GM12878 (cell line): ENCODE data around the gene EFCAB7. TPM values are rescaled to one million over a fixed set of nuclear protein-coding genes. Genes with fewer than 3 reads are reported as not detected.
A peak's percentile ranks its signal among the peaks of the same experiment; 100 is the strongest.

Experiments
- ATAC-seq: fragments of 200-7000 bp; cut with Tn5 transposase; 3 replicates; pipeline ENCODE4 v1.9.1; 2020; ENCODE audit warnings: mild to moderate bottlenecking, moderate library complexity
- BruUV-seq: library from RNA; stranded (reverse); fragments of 400-500 nt; replicated peaks from 2 replicates; lab custom pipeline; 2021; lab: Mats Ljungman, UMichigan
- CTCF ChIA-PET: fragments of 300-600 bp; sonication (Branson Sonifier 250); formaldehyde crosslinking; extraction: SDS; loops from one replicate; lab custom pipeline; 2021; ENCODE audit warnings: inconsistent platforms; lab: Yijun Ruan, JAX
- POLR2A ChIA-PET: fragments of 350-600 bp; formaldehyde crosslinking; extraction: SDS; loops from one replicate; lab custom pipeline; 2021; ENCODE audit warnings: inconsistent platforms; lab: Charles Lee
- RAD21 ChIA-PET: fragments of 300-600 bp; sonication (Branson Sonifier 250); formaldehyde crosslinking; loops from one replicate; lab custom pipeline; 2023; ENCODE audit warnings: antibody characterized with exemption; ENCODE audit not compliant: unreplicated experiment; lab: Charles Lee
- SMC1A ChIA-PET: fragments of 300-600 bp; sonication (Branson Sonifier 250); formaldehyde crosslinking; loops from one replicate; lab custom pipeline; 2023; ENCODE audit not compliant: unreplicated experiment, uncharacterized antibody; lab: Charles Lee
- DNase-seq: peaks from one replicate; pipeline ENCODE4 v3.0.0-alpha.2; 2011; ENCODE audit warnings: low read depth, low spot score
- FAIRE-seq: peaks from 3 replicates; lab custom pipeline; 2011; peaks lifted over from hg19 to GRCh38; lab: Jason Lieb, UNC
- H2AFZ ChIP-seq: 2 replicates; pipeline ENCODE4 v1.6.0; 2011; ENCODE audit warnings: low read depth, low read length, control low read depth; ENCODE audit not compliant: control insufficient read depth
- H3K27ac ChIP-seq: 2 replicates; pipeline ENCODE4 v1.5.1; 2011; ENCODE audit warnings: control low read depth; ENCODE audit not compliant: control insufficient read depth, insufficient read depth
- H3K27me3 ChIP-seq, 2 experiments: replicated peaks in 1 of 2; 2 replicates each; pipeline versions ENCODE4 v1.6.0 to v1.6.1; 2011; ENCODE audit warnings: low read length in 1 of 2; ENCODE audit not compliant: control insufficient read depth in 2 of 2, insufficient read depth in 2 of 2
- H3K36me3 ChIP-seq, 2 experiments: 2 replicates each; pipeline ENCODE4 v1.5.1; 2011; ENCODE audit warnings: low read length in 1 of 2; ENCODE audit not compliant: control insufficient read depth in 2 of 2, insufficient read depth in 2 of 2
- H3K4me1 ChIP-seq: 2 replicates; pipeline ENCODE4 v1.6.1; 2011; ENCODE audit warnings: mild to moderate bottlenecking, low read length, moderate library complexity, mixed read lengths; ENCODE audit not compliant: control insufficient read depth, insufficient read depth
- H3K4me2 ChIP-seq: 2 replicates; pipeline ENCODE4 v1.6.0; 2011; ENCODE audit warnings: control low read depth; ENCODE audit not compliant: control insufficient read depth, insufficient read depth
- H3K4me3 ChIP-seq: fragments of 200-600 bp; sonication (generic); 2 replicates; pipeline ENCODE4 v1.5.1; 2016
- H3K79me2 ChIP-seq: 2 replicates; pipeline ENCODE4 v1.6.0; 2011; ENCODE audit warnings: low read length; ENCODE audit not compliant: control insufficient read depth, insufficient read depth
- H3K9ac ChIP-seq: 2 replicates; pipeline ENCODE4 v1.8.0; 2011; ENCODE audit warnings: low read length, control low read depth, mixed read lengths; ENCODE audit not compliant: control insufficient read depth, insufficient read depth
- H3K9me3 ChIP-seq: replicated peaks from 3 replicates; pipeline ENCODE4 v1.5.1; 2011; ENCODE audit warnings: mild to moderate bottlenecking, low read length; ENCODE audit not compliant: control insufficient read depth, insufficient read depth
- H4K20me1 ChIP-seq: 2 replicates; pipeline ENCODE4 v1.6.0; 2011; ENCODE audit not compliant: control insufficient read depth, insufficient read depth
- BRCA1 ChIP-seq: IDR thresholded peaks from 2 replicates; pipeline ENCODE4 v1.6.1; 2011; ENCODE audit warnings: low read depth, low read length, improper control_type of control experiment
- CHD1 ChIP-seq: IDR thresholded peaks from 2 replicates; pipeline ENCODE4 v1.6.1; 2012; ENCODE audit warnings: low read depth, low read length, improper control_type of control experiment
- EGR1 ChIP-seq, 2 experiments: IDR thresholded peaks; 1 replicate in 1 of 2; 2 replicates in 1 of 2; pipeline ENCODE4 v1.6.1; 2011 to 2012; ENCODE audit warnings: low read depth in 2 of 2, low read length in 2 of 2, borderline replicate concordance in 1 of 2, mild to moderate bottlenecking in 1 of 2, moderate library complexity in 1 of 2
- ETV6 ChIP-seq, 2 experiments: fragments of 450-650 bp in 1 of 2; IDR thresholded peaks in 1 of 2; conservative IDR thresholded peaks in 1 of 2; 2 replicates each; pipeline ENCODE4 v1.6.1; 2014; ENCODE audit warnings: antibody characterized with exemption in 1 of 2, borderline replicate concordance in 1 of 2, low read depth in 1 of 2, mild to moderate bottlenecking in 1 of 2, moderate library complexity in 1 of 2
- IKZF1 ChIP-seq: fragments of 450-650 bp; conservative IDR thresholded peaks from 2 replicates; pipeline ENCODE4 v1.6.1; 2017; ENCODE audit warnings: antibody characterized with exemption, mild to moderate bottlenecking
- JUND ChIP-seq: IDR thresholded peaks from 2 replicates; pipeline ENCODE4 v1.6.1; 2012; ENCODE audit warnings: low read depth, mild to moderate bottlenecking, low read length, improper control_type of control experiment, moderate library complexity
- RELA ChIP-seq: fragments of 450-650 bp; IDR thresholded peaks from 2 replicates; pipeline ENCODE4 v1.8.0; 2014; ENCODE audit warnings: borderline replicate concordance; ENCODE audit not compliant: partially characterized antibody
- WGBS: methylation state at CpG from one replicate; pipeline ENCODE4 v1.1.6; 2016; ENCODE audit warnings: low lambda C conversion rate; ENCODE audit not compliant: insufficient replicate concordance, insufficient coverage; ENCODE audit errors: missing lambda C conversion rate; 5-methylcytosine and 5-hydroxymethylcytosine counted together
- in situ Hi-C: fragments of 300-500 bp; cut with MboI; formaldehyde crosslinking; loops from 9 replicates; pipeline ENCODE4 v1.14.3; 2018; ENCODE audit warnings: mixed read lengths
- intact Hi-C: fragments of 100-400 bp; cut with micrococcal nuclease; formaldehyde crosslinking; loops from one replicate; pipeline ENCODE4 v1.14.2; 2022; ENCODE audit not compliant: unreplicated experiment
- polyA plus RNA-seq, 11 experiments: library from polyadenylated mRNA; depleted of rRNA in 4 of 11; unstranded in 6 of 11; stranded (reverse) in 5 of 11; fragments of >200 nt; fragmentation: Nextera tagmentation in 4 of 11; fragmentation: Illumina TruSeq in 1 of 11; extraction: Ambion mirVana in 4 of 11; extraction: Trizol in 1 of 11; gene quantifications; 1 replicate in 1 of 11; 2 replicates in 10 of 11; pipeline versions ENCODE4 v1.2.1 to v1.2.3, GENCODE V29; 2011 to 2016; ENCODE audit warnings: inconsistent platforms in 2 of 11, missing spikeins in 2 of 11, low read depth in 1 of 11
- total RNA-seq, 4 experiments: library from RNA; depleted of rRNA in 3 of 4; stranded (reverse); fragments of >200 nt in 3 of 4; fragmentation: Illumina TruSeq in 1 of 4; extraction: Trizol in 1 of 4; gene quantifications; 2 replicates each; pipeline versions ENCODE4 v1.2.1 to v1.2.3, GENCODE V29; 2013 to 2021
- TF ChIP-seq, protein P1 (sequence below): fragments of 150-350 bp; IDR thresholded peaks from 2 replicates; pipeline ENCODE4 v1.6.1; 2016; ENCODE audit warnings: low read depth, low read length
- TF ChIP-seq, protein P2 (sequence below): fragments of 450-650 bp; IDR thresholded peaks from 2 replicates; pipeline ENCODE4 v1.6.1; 2017; ENCODE audit warnings: antibody characterized with exemption, mild to moderate bottlenecking, moderate library complexity

EFCAB7 gene
- total and polyA plus RNA-seq, 10 of the 15 experiments (the other 5 are each of a cell fraction or from before 2014, with no cell fraction given), result 4.4 to 9.8 (median 5.7) TPM

GRCh38 chr1:63512584-63512983 is 10.7 kb upstream of the EFCAB7 start (continued):
- TF ChIP-seq EGR1 (IDR thresholded peaks at IDR 0.05; ENCODE audit: borderline replicate concordance in 1 of 2, low read depth in 2 of 2, low read length in 2 of 2) (no peak), RELA (no peak), JUND (no peak)

- ChIA-PET CTCF (no interaction called here), RAD21 (no interaction called here), SMC1A (no interaction called here), POLR2A (no interaction called here)
- H3K4me3 ChIP-seq, result no peak overlapping the region
- no peaks in the 10 kb centered on the region; the same call in none of the 3 replicates for H3K9me3 ChIP-seq
- no peaks in the 10 kb centered on the region for H3K36me3 ChIP-seq
- H3K4me1 ChIP-seq, result peaks cover under 1% of the 10 kb centered on the region
- no TSS peak for BruUV-seq
- H3K9ac ChIP-seq, result no peak overlapping the region
- intact Hi-C loops, result no loop called here
- H3K4me2 ChIP-seq, result no peak overlapping the region
- TF ChIP-seq, protein P1, sequence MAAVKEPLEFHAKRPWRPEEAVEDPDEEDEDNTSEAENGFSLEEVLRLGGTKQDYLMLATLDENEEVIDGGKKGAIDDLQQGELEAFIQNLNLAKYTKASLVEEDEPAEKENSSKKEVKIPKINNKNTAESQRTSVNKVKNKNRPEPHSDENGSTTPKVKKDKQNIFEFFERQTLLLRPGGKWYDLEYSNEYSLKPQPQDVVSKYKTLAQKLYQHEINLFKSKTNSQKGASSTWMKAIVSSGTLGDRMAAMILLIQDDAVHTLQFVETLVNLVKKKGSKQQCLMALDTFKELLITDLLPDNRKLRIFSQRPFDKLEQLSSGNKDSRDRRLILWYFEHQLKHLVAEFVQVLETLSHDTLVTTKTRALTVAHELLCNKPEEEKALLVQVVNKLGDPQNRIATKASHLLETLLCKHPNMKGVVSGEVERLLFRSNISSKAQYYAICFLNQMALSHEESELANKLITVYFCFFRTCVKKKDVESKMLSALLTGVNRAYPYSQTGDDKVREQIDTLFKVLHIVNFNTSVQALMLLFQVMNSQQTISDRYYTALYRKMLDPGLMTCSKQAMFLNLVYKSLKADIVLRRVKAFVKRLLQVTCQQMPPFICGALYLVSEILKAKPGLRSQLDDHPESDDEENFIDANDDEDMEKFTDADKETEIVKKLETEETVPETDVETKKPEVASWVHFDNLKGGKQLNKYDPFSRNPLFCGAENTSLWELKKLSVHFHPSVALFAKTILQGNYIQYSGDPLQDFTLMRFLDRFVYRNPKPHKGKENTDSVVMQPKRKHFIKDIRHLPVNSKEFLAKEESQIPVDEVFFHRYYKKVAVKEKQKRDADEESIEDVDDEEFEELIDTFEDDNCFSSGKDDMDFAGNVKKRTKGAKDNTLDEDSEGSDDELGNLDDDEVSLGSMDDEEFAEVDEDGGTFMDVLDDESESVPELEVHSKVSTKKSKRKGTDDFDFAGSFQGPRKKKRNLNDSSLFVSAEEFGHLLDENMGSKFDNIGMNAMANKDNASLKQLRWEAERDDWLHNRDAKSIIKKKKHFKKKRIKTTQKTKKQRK, result no peak
- TF ChIP-seq, protein P2, sequence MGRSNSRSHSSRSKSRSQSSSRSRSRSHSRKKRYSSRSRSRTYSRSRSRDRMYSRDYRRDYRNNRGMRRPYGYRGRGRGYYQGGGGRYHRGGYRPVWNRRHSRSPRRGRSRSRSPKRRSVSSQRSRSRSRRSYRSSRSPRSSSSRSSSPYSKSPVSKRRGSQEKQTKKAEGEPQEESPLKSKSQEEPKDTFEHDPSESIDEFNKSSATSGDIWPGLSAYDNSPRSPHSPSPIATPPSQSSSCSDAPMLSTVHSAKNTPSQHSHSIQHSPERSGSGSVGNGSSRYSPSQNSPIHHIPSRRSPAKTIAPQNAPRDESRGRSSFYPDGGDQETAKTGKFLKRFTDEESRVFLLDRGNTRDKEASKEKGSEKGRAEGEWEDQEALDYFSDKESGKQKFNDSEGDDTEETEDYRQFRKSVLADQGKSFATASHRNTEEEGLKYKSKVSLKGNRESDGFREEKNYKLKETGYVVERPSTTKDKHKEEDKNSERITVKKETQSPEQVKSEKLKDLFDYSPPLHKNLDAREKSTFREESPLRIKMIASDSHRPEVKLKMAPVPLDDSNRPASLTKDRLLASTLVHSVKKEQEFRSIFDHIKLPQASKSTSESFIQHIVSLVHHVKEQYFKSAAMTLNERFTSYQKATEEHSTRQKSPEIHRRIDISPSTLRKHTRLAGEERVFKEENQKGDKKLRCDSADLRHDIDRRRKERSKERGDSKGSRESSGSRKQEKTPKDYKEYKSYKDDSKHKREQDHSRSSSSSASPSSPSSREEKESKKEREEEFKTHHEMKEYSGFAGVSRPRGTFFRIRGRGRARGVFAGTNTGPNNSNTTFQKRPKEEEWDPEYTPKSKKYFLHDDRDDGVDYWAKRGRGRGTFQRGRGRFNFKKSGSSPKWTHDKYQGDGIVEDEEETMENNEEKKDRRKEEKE, result no peak
- TF ChIP-seq CHD1, result no peak
- no peak for TF ChIP-seq ETV6 (conservative IDR thresholded peaks at IDR 0.05 in 1 of 2, IDR thresholded peaks at IDR 0.05 in 1 of 2; ENCODE audit: borderline replicate concordance in 1 of 2, low read depth in 1 of 2)
- no peak for TF ChIP-seq BRCA1
- TF ChIP-seq IKZF1, result no peak
- TF ChIP-seq, all 136 proteins: peak for 0
- FAIRE-seq (no peak), DNase-seq (no peak), ATAC-seq (peak; percentile 58)
- peaks cover 12% of the 10 kb centered on the region for H3K79me2 ChIP-seq
- no peak overlapping the region for H3K27ac ChIP-seq
- no peak overlapping the region for H2AFZ ChIP-seq
- WGBS, result 7% methylated on average over 2 of the region's 2 CpGs
- no peaks in the 10 kb centered on the region for H3K27me3 ChIP-seq
- H4K20me1 ChIP-seq, result no peaks in the 10 kb centered on the region
- in situ Hi-C loops, result no loop called here
These were observed 6.7 kb upstream of the EFCAB7 start for GRCh38 chr1:63516629-63517028.
